Suprapubic skin (tissue), 4 donors: ENCODE measurements around the gene GBF1.

Experiments
- EP300 ChIP-seq: sonication (generic); formaldehyde crosslinking; IDR thresholded peaks from one replicate; pipeline ENCODE4 v1.6.1; 2017; ENCODE audit warnings: antibody characterized with exemption
- POLR2A ChIP-seq, 2 donors: fragments of 450-650 bp; IDR thresholded peaks; one replicate each; pipeline ENCODE4 v1.6.1; 2017; ENCODE audit warnings: antibody characterized with exemption in 2 of 2, mild to moderate bottlenecking in 2 of 2, moderate library complexity in 2 of 2
- POLR2AphosphoS5 ChIP-seq, 3 donors: sonication (generic); formaldehyde crosslinking; IDR thresholded peaks; one replicate each; pipeline ENCODE4 v1.6.1; 2017; ENCODE audit warnings: antibody characterized with exemption in 3 of 3
- TF ChIP-seq, protein P1 (sequence below), 2 donors: fragments of 200-600 bp in 1 of 2; fragments of 450-650 bp in 1 of 2; sonication (generic) in 1 of 2; IDR thresholded peaks; one replicate each; pipeline ENCODE4 v1.5.1; 2016 to 2019; ENCODE audit warnings: antibody characterized with exemption in 2 of 2, mild to moderate bottlenecking in 1 of 2, moderate library complexity in 1 of 2

DNA sequence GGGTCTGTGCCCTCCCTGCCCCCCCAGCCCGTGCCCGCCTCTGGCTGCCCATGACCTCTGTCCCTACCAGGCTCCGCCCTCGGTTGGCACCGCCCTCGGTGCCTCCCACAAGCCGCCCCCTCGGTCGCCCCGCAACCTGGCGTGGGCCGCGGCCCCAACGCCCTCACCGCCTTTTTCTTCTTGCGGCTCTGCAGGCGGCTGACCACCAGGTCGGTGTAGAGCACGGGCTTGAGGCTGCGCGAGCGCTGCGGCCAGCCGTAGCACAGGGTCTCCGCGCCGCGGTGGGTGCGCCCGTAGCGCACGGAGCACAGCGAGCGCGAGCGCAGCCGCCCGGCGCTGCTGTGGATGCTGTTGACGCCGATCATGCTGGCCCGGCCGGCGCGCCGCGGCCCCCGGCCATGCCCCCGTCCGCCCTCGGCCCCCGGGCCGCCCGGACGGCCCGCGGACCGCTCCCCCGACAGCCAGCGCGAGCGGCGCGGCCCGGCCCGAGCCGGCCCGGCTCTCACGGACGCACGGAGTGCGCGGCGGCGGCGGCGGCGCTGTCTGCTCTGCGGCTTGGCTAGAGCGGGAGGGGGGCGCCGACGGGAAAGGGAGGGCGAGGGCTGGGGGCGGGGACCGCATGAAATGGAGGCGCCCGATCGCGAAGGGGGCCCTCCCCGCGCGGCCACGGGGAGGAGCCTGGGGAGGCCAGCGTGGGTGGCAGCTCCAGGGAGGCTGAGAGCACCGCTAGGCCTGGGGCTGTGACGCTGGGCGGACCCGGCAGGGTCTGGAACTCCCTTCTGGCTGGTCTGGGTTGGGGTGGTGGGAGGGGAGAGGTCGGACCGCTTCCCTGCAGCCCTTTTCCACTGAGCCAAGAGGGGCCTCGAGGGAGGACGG, 163.6 kb downstream of the GBF1 start:
- TF ChIP-seq POLR2AphosphoS5 (IDR thresholded peaks at IDR 0.05) (no peak), EP300 (no peak), POLR2A (IDR thresholded peaks at IDR 0.05) (no peak)
- TF ChIP-seq, protein P1, sequence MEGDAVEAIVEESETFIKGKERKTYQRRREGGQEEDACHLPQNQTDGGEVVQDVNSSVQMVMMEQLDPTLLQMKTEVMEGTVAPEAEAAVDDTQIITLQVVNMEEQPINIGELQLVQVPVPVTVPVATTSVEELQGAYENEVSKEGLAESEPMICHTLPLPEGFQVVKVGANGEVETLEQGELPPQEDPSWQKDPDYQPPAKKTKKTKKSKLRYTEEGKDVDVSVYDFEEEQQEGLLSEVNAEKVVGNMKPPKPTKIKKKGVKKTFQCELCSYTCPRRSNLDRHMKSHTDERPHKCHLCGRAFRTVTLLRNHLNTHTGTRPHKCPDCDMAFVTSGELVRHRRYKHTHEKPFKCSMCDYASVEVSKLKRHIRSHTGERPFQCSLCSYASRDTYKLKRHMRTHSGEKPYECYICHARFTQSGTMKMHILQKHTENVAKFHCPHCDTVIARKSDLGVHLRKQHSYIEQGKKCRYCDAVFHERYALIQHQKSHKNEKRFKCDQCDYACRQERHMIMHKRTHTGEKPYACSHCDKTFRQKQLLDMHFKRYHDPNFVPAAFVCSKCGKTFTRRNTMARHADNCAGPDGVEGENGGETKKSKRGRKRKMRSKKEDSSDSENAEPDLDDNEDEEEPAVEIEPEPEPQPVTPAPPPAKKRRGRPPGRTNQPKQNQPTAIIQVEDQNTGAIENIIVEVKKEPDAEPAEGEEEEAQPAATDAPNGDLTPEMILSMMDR (IDR thresholded peaks at IDR 0.05), result no peak
